PFSK-1 (cell line): ENCODE measurements around the gene A2ML1.

Experiments used
- FOXP2 ChIP-seq: optimal IDR thresholded peaks from 2 replicates; pipeline ENCODE3; 2011; ENCODE audit warnings: borderline replicate concordance, control low read depth, inconsistent platforms; ENCODE audit not compliant: insufficient read depth; ENCODE audit errors: extremely low read length, extremely low read depth
- POLR2AphosphoS5 ChIP-seq: IDR thresholded peaks from 2 replicates; pipeline ENCODE4 v1.6.1; 2012; ENCODE audit warnings: low read depth, mild to moderate bottlenecking, control low read depth, low read length, moderate library complexity
- REST ChIP-seq, 2 experiments: IDR thresholded peaks; 2 replicates each; pipeline versions ENCODE4 v1.6.1 to v1.8.0; 2011 to 2012; ENCODE audit warnings: low read depth in 2 of 2, low read length in 2 of 2, control low read depth in 1 of 2, inconsistent platforms in 1 of 2, mild to moderate bottlenecking in 1 of 2, moderate library complexity in 1 of 2; ENCODE audit not compliant: insufficient read depth in 1 of 2
- SIN3A ChIP-seq: IDR thresholded peaks from 2 replicates; pipeline ENCODE4 v1.6.1; 2012; ENCODE audit warnings: mild to moderate bottlenecking, low read length, moderate library complexity, borderline replicate concordance; ENCODE audit not compliant: insufficient read depth
- TAF1 ChIP-seq: IDR thresholded peaks from 2 replicates; pipeline ENCODE4 v1.6.1; 2012; ENCODE audit warnings: low read length, control low read depth, borderline replicate concordance; ENCODE audit not compliant: insufficient read depth

A2ML1 gene

GRCh38 chr12:8916154-8916553 is 93.7 kb downstream of the A2ML1 start:
- no peak for TF ChIP-seq TAF1
- no peak for TF ChIP-seq FOXP2
- TF ChIP-seq REST (IDR thresholded peaks at IDR 0.05; ENCODE audit: insufficient read depth in 1 of 2, low read depth in 2 of 2, low read length in 2 of 2), result no peak
- no peak for TF ChIP-seq SIN3A
- no peak for TF ChIP-seq POLR2AphosphoS5

- TF ChIP-seq FOXP2, result no peak
- no peak for TF ChIP-seq SIN3A
- no peak for TF ChIP-seq POLR2AphosphoS5
These were observed 94.6 kb downstream of the A2ML1 start for GRCh38 chr12:8917031-8917430.

GRCh38 chr12:8917751-8918150 is 95.3 kb downstream of the A2ML1 start:
- TF ChIP-seq SIN3A (no peak), REST (IDR thresholded peaks at IDR 0.05; ENCODE audit: insufficient read depth in 1 of 2, low read depth in 2 of 2, low read length in 2 of 2) (no peak)

GRCh38 chr12:8922544-8922943 is 100.1 kb downstream of the A2ML1 start:
- no peak for TF ChIP-seq SIN3A
- no peak for TF ChIP-seq POLR2AphosphoS5
- no peak for TF ChIP-seq REST (IDR thresholded peaks at IDR 0.05; ENCODE audit: insufficient read depth in 1 of 2, low read depth in 2 of 2, low read length in 2 of 2)
- no peak for TF ChIP-seq FOXP2
- TF ChIP-seq TAF1, result no peak
